ENCODE data around the gene ATP8A2. TPM values are rescaled to one million over a fixed set of nuclear protein-coding genes. Genes with fewer than 3 reads are reported as not detected.
"Not testable (repeated sequence)": the region's sequence is repeated elsewhere in the genome, so short reads cannot be mapped to it uniquely, and the experiment has no call there.

The ATP8A2 gene
- polyA plus RNA-seq, 3 donors from 2014 or later = 0.20 to 0.38 TPM; not detected in 1

DNA sequence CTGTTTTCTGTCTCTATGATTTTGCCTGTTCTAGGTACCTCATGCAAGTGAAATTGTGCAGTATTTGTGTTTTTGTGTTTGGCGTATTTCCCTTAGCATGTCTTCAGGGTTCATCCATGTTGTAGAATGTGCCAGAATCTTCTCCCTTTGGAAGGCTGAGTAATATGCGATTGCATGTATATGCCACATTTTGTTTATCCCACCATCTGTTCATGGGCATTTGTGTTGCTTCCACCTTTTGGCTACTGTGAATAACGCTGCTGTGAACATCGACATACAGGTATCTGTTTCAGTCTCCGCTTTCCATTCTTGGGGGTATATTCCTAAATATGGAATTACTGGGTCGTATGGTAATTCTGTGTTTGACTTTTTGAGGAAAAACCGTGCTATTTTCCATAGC lies 190.0 kb downstream of the ATP8A2 start:
- H3K27me3 Mint-ChIP-seq (ENCODE audit: low read depth in 3 of 3) = peaks cover 2 to 13% (median 3%) of the 10 kb centered on the region in 3 donors

DNA sequence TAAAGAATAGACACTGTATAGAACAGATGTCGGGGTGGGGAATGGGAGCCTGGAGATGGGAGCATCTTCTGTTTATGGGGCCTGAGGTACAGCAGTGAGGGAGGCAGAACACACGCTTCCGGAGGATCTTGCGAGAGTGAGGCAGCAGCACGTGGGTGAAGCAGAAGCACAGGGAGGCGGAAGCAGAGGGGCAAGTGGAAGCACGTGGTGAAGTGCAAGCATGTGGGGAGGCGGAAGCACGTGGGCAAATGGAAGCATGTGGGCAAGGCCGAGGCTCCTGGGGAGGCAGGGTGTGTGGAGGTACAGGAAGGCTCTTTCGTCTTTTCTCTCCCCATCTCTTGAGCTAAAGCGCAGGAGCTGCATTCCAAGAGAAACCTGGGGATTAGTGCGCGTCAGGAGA lies 198.4 kb downstream of the ATP8A2 start:
- peaks cover 0 to 13% (median 10%) of the 10 kb centered on the region in 3 donors for H3K27me3 Mint-ChIP-seq (ENCODE audit: low read depth in 3 of 3)
- no peaks in the 10 kb centered on the region for H3K4me1 Mint-ChIP-seq
- H3K9me3 Mint-ChIP-seq = peaks cover 0 to 1% (median 0%) of the 10 kb centered on the region in 6 donors
- no peak overlapping the region for H3K27ac Mint-ChIP-seq
- no peaks in the 10 kb centered on the region for H3K36me3 Mint-ChIP-seq
- H3K4me3 Mint-ChIP-seq = no peak overlapping the region
- no peak for DNase-seq

More for the DNA sequence above, 190.0 kb downstream of the ATP8A2 start:
- H3K4me1 Mint-ChIP-seq = no peaks in the 10 kb centered on the region
- no peaks in the 10 kb centered on the region for H3K36me3 Mint-ChIP-seq
- H3K4me3 Mint-ChIP-seq = no peak overlapping the region
- H3K9me3 Mint-ChIP-seq = peaks cover 0 to 1% (median 0%) of the 10 kb centered on the region in 6 donors
- DNase-seq = no peak
- H3K27ac Mint-ChIP-seq = no peak overlapping the region

GRCh38 chr13:25571237-25571636 lies 199.5 kb downstream of the ATP8A2 start:
- Mint-ChIP-seq H3K27ac (no peak overlapping the region), H3K4me1 (no peaks in the 10 kb centered on the region), H3K27me3 (ENCODE audit: low read depth in 3 of 3) (peaks cover 0 to 9% (median 7%) of the 10 kb centered on the region in 3 donors), H3K36me3 (no peaks in the 10 kb centered on the region), H3K9me3 (no peaks in the 10 kb centered on the region), H3K4me3 (no peak overlapping the region)
- no peak for DNase-seq

GRCh38 chr13:25572171-25572570 lies 200.4 kb downstream of the ATP8A2 start:
- not testable (repeated sequence) for H3K36me3 Mint-ChIP-seq; H3K27ac Mint-ChIP-seq; H3K9me3 Mint-ChIP-seq; DNase-seq; H3K4me3 Mint-ChIP-seq; H3K27me3 Mint-ChIP-seq (ENCODE audit: low read depth in 3 of 3); H3K4me1 Mint-ChIP-seq

DNA sequence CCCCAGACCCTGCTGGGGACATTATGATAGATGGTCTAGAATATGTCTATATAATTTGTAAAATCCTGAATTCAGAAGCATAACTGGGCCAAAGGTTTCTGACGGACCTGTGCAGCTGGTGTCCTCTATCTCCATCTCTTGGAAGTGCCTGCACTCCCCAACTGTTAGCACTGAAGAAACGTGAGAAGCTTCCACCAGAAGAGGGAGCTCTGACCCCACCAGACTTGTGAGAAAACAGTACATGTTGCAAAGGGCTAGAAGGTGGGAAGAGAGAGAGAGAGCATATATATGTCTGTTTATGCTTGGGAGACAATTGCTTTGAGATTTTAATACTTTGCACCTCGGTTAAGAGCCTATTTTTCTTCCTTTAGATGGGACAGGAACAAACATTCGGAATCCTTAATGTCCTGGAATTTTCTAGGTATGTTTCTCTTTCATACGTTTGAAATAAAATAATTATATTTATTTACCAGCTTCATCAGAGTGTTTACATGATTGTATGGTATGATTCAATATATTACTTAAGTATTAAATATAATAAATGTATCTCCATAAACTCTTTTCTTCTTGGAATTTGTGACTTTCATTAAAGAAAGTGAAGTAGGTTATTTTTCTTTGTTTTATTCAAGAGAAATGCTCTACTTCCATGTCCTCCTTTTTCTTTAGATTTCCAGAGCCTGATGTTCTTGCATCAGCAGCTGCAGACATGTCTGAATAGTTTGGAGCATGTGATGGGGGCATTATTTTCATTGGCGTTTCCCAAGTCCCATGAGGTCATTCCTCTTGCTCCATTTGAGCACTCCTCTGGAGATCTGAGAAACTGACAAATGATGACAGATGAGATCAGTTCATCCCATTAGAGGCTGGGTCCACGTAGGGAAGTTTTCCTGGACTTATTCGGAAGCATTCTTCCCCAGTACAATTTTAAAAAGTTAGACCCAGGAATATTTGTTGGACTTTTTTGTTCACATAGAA lies 202.9 kb downstream of the ATP8A2 start:
- Mint-ChIP-seq H3K36me3 (no peaks in the 10 kb centered on the region), H3K27me3 (ENCODE audit: low read depth in 3 of 3) (peaks cover 0 to 12% (median 10%) of the 10 kb centered on the region in 3 donors), H3K4me1 (no peaks in the 10 kb centered on the region), H3K4me3 (no peak overlapping the region), H3K9me3 (no peaks in the 10 kb centered on the region), H3K27ac (no peak overlapping the region)
- peak; percentile 46 to 67 (median 56) for DNase-seq

GRCh38 chr13:25575562-25575961 lies 203.8 kb downstream of the ATP8A2 start:
- Mint-ChIP-seq H3K4me1 (no peaks in the 10 kb centered on the region), H3K36me3 (no peaks in the 10 kb centered on the region), H3K27me3 (ENCODE audit: low read depth in 3 of 3) (peaks cover 0 to 11% (median 5%) of the 10 kb centered on the region in 3 donors), H3K27ac (no peak overlapping the region), H3K4me3 (no peak overlapping the region), H3K9me3 (no peaks in the 10 kb centered on the region)
- no peak for DNase-seq

DNA sequence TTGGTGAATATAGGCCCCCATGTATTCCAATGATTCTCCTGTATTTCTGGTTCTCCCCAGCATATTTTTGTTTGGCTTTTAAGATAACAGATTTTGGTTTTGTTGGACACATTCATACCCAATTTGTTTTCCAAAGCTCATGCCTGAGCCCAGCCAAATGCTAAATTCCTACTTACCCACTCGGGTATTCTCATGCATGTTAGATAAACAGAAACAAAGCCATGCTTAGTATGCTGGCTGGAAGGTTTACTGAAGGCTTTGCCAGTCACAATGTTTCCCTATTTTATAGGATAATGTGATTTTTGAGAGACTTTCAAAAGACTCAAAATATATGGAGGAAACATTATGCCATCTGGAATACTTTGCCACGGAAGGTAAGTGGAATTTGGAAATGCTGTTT lies 206.8 kb downstream of the ATP8A2 start:
- Mint-ChIP-seq H3K27me3 (ENCODE audit: low read depth in 3 of 3) (peaks cover 0 to 13% (median 3%) of the 10 kb centered on the region in 3 donors), H3K4me3 (no peak overlapping the region), H3K36me3 (no peaks in the 10 kb centered on the region), H3K4me1 (no peaks in the 10 kb centered on the region), H3K27ac (no peak overlapping the region), H3K9me3 (no peaks in the 10 kb centered on the region)
- DNase-seq = no peak

DNA sequence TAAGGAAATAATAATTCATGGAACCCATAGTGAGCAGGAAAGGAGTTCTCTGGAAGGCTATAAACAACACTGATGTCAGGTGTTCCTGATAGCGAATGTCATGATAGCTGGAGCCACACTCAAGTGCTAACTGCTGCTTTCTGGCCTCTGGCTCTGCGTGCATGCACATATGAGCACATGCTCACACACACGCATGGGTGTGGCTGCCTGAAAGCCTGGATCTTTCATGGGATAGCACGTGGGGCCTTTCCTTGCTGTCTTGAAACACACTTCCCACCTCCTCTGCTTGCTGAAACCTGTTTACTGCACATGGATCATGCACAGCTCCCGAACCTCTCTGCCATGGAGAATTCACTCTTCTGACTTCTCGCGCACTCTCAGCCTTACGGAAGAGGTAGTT lies 207.4 kb downstream of the ATP8A2 start:
- no peak overlapping the region for H3K27ac Mint-ChIP-seq
- H3K4me1 Mint-ChIP-seq = no peaks in the 10 kb centered on the region
- H3K9me3 Mint-ChIP-seq = no peaks in the 10 kb centered on the region
- no peaks in the 10 kb centered on the region for H3K36me3 Mint-ChIP-seq
- DNase-seq = no peak
- no peak overlapping the region for H3K4me3 Mint-ChIP-seq
- peaks cover 0 to 16% (median 3%) of the 10 kb centered on the region in 3 donors for H3K27me3 Mint-ChIP-seq (ENCODE audit: low read depth in 3 of 3)

DNA sequence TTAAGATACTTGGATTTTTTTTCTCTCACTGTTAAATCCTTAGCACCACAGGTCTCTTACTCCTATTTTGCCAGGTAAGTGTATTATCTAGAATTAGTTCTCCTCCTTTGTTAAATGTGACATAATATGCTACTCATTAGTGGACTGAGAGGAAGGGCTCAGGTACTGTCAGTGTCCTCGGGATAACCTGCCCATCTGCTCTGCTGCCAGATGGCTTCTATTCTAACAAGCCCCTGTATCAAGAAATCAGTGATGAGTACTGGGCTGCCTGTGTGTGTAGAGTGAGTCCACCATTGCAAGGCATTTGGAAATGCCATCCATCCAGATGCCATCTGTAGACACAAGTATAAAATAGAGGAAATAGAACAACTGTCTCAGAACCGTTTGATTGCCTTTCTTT lies 209.6 kb downstream of the ATP8A2 start:
- Mint-ChIP-seq H3K27ac (no peak overlapping the region), H3K4me3 (no peak overlapping the region), H3K27me3 (ENCODE audit: low read depth in 3 of 3) (peaks cover 1 to 15% (median 3%) of the 10 kb centered on the region in 3 donors), H3K4me1 (no peaks in the 10 kb centered on the region), H3K36me3 (no peaks in the 10 kb centered on the region), H3K9me3 (no peaks in the 10 kb centered on the region)
- DNase-seq = no peak

DNA sequence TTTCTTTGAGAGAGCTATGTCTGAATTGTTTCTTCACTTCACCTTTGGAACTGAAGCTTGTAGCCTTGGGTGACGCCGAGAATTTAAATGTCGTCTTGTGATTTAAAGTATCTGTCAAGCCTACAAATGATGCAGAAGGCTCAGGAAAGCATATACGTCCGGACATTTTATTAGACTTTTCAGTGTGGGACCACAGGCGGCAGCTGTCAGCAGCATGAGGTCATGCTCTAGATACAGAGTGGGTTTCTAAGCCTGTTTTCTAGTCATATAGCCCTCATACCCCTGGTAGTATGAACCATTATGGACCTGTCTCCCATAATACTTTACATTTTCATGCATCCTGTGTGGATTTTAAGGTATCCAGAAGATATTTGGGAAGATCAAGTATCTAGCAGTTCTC lies 212.3 kb downstream of the ATP8A2 start:
- no peak for DNase-seq
- Mint-ChIP-seq H3K9me3 (no peaks in the 10 kb centered on the region), H3K4me3 (no peak overlapping the region), H3K36me3 (no peaks in the 10 kb centered on the region), H3K27ac (no peak overlapping the region), H3K27me3 (ENCODE audit: low read depth in 3 of 3) (peaks cover 1 to 18% (median 2%) of the 10 kb centered on the region in 3 donors), H3K4me1 (no peaks in the 10 kb centered on the region)

DNA sequence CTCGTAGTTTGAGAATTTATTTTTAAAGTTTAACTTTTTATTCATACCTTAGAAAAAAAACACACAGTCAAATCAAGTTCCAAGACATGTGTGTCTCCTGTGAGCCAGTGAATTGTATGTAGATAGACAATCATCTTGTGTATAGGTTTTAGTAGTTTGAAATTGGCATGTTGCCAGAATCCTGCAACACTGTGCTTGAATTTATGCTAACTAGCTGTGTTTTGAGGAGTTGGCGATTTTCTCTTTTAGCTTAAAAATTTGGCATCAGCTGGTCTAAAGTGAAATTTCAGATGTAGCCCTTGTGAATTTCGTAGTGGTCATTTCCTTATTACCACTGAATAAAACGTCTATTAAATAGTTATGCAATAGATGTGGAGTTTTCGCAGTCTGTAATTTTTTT lies 213.2 kb downstream of the ATP8A2 start:
- Mint-ChIP-seq H3K27ac (no peak overlapping the region), H3K9me3 (no peaks in the 10 kb centered on the region), H3K36me3 (no peaks in the 10 kb centered on the region), H3K4me1 (no peaks in the 10 kb centered on the region), H3K27me3 (ENCODE audit: low read depth in 3 of 3) (peaks cover 0 to 12% (median 1%) of the 10 kb centered on the region in 3 donors), H3K4me3 (no peak overlapping the region)
- DNase-seq = no peak

DNA sequence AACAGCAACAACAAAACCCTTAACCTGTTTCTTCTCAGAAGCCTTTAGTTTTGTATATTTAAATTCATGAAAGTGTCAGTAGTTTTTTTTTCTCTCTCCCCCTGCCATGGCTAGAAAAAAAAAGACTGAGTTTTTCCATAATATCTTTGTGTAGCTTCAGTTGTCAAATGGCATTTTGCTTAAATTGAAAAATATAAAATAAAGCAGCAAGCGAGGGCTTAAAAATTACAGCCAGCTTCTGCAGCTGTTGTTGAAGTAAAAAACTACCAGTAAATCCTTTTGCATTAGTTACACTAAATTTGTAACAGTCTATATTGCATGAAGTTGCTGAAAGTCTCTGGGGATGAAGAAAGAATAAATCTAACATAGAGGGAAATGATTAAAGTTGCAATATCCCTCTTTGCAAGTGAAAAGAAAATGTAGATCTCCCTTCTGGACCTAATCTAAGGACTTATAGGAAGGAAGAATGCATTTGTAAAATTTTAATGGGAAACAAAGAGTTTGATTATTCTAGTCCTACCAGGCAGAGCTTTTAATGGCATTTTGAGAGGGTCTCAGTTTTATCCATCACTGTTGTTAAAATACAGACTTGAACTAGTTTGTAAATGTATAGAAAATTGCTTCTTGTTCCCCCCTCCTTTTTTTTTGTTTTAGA lies 215.7 kb downstream of the ATP8A2 start:
- Mint-ChIP-seq H3K36me3 (no peaks in the 10 kb centered on the region), H3K27me3 (ENCODE audit: low read depth in 3 of 3) (peaks cover 0 to 13% (median 3%) of the 10 kb centered on the region in 3 donors)

GRCh38 chr13:25588336-25589060 lies 216.7 kb downstream of the ATP8A2 start:
- H3K36me3 Mint-ChIP-seq = no peaks in the 10 kb centered on the region
- peaks cover 0 to 15% (median 3%) of the 10 kb centered on the region in 3 donors for H3K27me3 Mint-ChIP-seq (ENCODE audit: low read depth in 3 of 3)
- H3K4me3 Mint-ChIP-seq = no peak overlapping the region
- DNase-seq = no peak
- no peaks in the 10 kb centered on the region for H3K9me3 Mint-ChIP-seq
- H3K27ac Mint-ChIP-seq = no peak overlapping the region
- H3K4me1 Mint-ChIP-seq = no peaks in the 10 kb centered on the region

More for the DNA sequence above, 215.7 kb downstream of the ATP8A2 start:
- no peak for DNase-seq
- H3K4me1 Mint-ChIP-seq = no peaks in the 10 kb centered on the region
- no peak overlapping the region for H3K4me3 Mint-ChIP-seq
- no peak overlapping the region for H3K27ac Mint-ChIP-seq
- no peaks in the 10 kb centered on the region for H3K9me3 Mint-ChIP-seq

- no peak overlapping the region for H3K4me3 Mint-ChIP-seq
- H3K4me1 Mint-ChIP-seq = no peaks in the 10 kb centered on the region
- DNase-seq = no peak
- no peaks in the 10 kb centered on the region for H3K36me3 Mint-ChIP-seq
- no peak overlapping the region for H3K27ac Mint-ChIP-seq
- H3K9me3 Mint-ChIP-seq = peaks cover 0 to 5% (median 0%) of the 10 kb centered on the region in 6 donors
- peaks cover 0 to 13% (median 0%) of the 10 kb centered on the region in 3 donors for H3K27me3 Mint-ChIP-seq (ENCODE audit: low read depth in 3 of 3)
Measured at GRCh38 chr13:25598421-25598820, 226.6 kb downstream of the ATP8A2 start.

All from immature natural killer cell (primary cell).